Measurements from ENCODE around the gene DIAPH1.

Gene DIAPH1

GRCh38 chr5:141514330-141515133, 104.3 kb downstream of the DIAPH1 start (continued):
- TF ChIP-seq ZNF785 (tag by site-specific recombination; IDR thresholded peaks at IDR 0.05) (no peak), FEZF1 (tag by site-specific recombination; IDR thresholded peaks at IDR 0.05) (peak; percentile 48; the same call in 1 of the 2 replicates), MZF1 (tag by site-specific recombination; IDR thresholded peaks at IDR 0.05; ENCODE audit: borderline replicate concordance) (no peak)

GRCh38 chr5:141513627-141514329, 105.0 kb downstream of the DIAPH1 start:
- ChIA-PET POLR2A (interaction anchor here (1.2 to 2.3 kb wide), 2 partner anchors 37 to 39 kb away, joined by 3 to 7 read pairs; no protein-coding TSS in a partner anchor), CTCF (interaction anchor here (0.6 to 5.8 kb wide), 10 partner anchors 10 to 658 kb away, joined by 3 to 67 read pairs (median 4); partner anchors contain the start of genes PCDHGA11 and PCDHGC5)
- TF ChIP-seq EGR2 (tag by site-specific recombination; IDR thresholded peaks at IDR 0.05; ENCODE audit: low read depth) (peak; percentile 25; the same call in 1 of the 2 replicates), ZNF239 (tag by site-specific recombination; IDR thresholded peaks at IDR 0.05) (no peak), HOXC10 (CRISPR knock-in tag; IDR thresholded peaks at IDR 0.05) (no peak), KLF1 (tag by site-specific recombination; IDR thresholded peaks at IDR 0.05) (peak; percentile 53), ZBTB49 (tag by site-specific recombination; IDR thresholded peaks at IDR 0.05; ENCODE audit: low read depth) (no peak), YY1 (tag by site-specific recombination; IDR thresholded peaks at IDR 0.05) (no peak), MZF1 (tag by site-specific recombination; IDR thresholded peaks at IDR 0.05; ENCODE audit: borderline replicate concordance) (no peak), ZNF133 (tag by site-specific recombination; IDR thresholded peaks at IDR 0.05) (no peak), ZNF707 (tag by site-specific recombination; IDR thresholded peaks at IDR 0.05) (no peak), ZNF341 (tag by site-specific recombination; IDR thresholded peaks at IDR 0.05; ENCODE audit: low read depth) (no peak), ZNF350 (tag by site-specific recombination; IDR thresholded peaks at IDR 0.05) (no peak), SP7 (tag by site-specific recombination; IDR thresholded peaks at IDR 0.05) (peak; percentile 44; the same call in 1 of the 2 replicates), ZNF169 (tag by site-specific recombination; IDR thresholded peaks at IDR 0.05) (no peak), ZBTB21 (tag by site-specific recombination; IDR thresholded peaks at IDR 0.05) (no peak), ZNF24 (tag by site-specific recombination; IDR thresholded peaks at IDR 0.05) (no peak), ZFHX2 (tag by site-specific recombination; conservative IDR thresholded peaks at IDR 0.05) (peak; percentile 31; the same call in 1 of the 2 replicates)
- H3K4me3 ChIP-seq (ENCODE audit: low read depth, low read length) = no peak overlapping the region
- no peaks in the 10 kb centered on the region for H3K9me3 ChIP-seq (ENCODE audit: control insufficient read depth, insufficient read depth, low read depth, low read length)
- no peaks in the 10 kb centered on the region; the same call in 1 of the 2 replicates for H3K4me1 ChIP-seq (ENCODE audit: control insufficient read depth, insufficient read depth, low read length)
- H3K27ac ChIP-seq (ENCODE audit: extremely low read depth, low read depth, low read length) = no peak overlapping the region
- peaks cover 4 to 50% of the 10 kb centered on the region in 2 experiments; a peak in 2 of 3 replicates for H3K36me3 ChIP-seq (ENCODE audit: control insufficient read depth in 2 of 2, insufficient read depth in 1 of 2, low read length in 2 of 2)

GRCh38 chr5:141512911-141513626, 105.7 kb downstream of the DIAPH1 start:
- no peak overlapping the region for H3K27ac ChIP-seq (ENCODE audit: extremely low read depth, low read depth, low read length)
- H3K36me3 ChIP-seq (ENCODE audit: control insufficient read depth in 2 of 2, insufficient read depth in 1 of 2, low read length in 2 of 2) = peaks cover 0 to 45% of the 10 kb centered on the region in 2 experiments; a peak in 1 of 3 replicates
- H3K4me1 ChIP-seq (ENCODE audit: control insufficient read depth, insufficient read depth, low read length) = no peaks in the 10 kb centered on the region; the same call in 1 of the 2 replicates
- ChIA-PET POLR2A (interaction anchor here (1.2 to 2.3 kb wide), 2 partner anchors 37 to 38 kb away, joined by 3 to 7 read pairs; no protein-coding TSS in a partner anchor), CTCF (interaction anchor here (0.5 to 5.8 kb wide), 22 partner anchors 10 to 434 kb away, joined by 3 to 67 read pairs (median 3); partner anchors contain the start of genes PCDHGA11, PCDHGA12, PCDHGA4 and PCDHGC5)
- H3K4me3 ChIP-seq (ENCODE audit: low read depth, low read length) = no peak overlapping the region
- H3K9me3 ChIP-seq (ENCODE audit: control insufficient read depth, insufficient read depth, low read depth, low read length) = no peaks in the 10 kb centered on the region
- TF ChIP-seq ZNF629 (tag by site-specific recombination; IDR thresholded peaks at IDR 0.05) (no peak), ZNF785 (tag by site-specific recombination; IDR thresholded peaks at IDR 0.05) (no peak), ZNF114 (tag by site-specific recombination; IDR thresholded peaks at IDR 0.05) (no peak), ZSCAN23 (tag by site-specific recombination; IDR thresholded peaks at IDR 0.05) (no peak), HIC1 (tag by site-specific recombination; IDR thresholded peaks at IDR 0.05) (no peak), ZNF488 (tag by site-specific recombination; IDR thresholded peaks at IDR 0.05) (no peak), ZNF169 (tag by site-specific recombination; IDR thresholded peaks at IDR 0.05) (no peak), ZNF555 (tag by site-specific recombination; conservative IDR thresholded peaks at IDR 0.05) (no peak), ZNF677 (tag by site-specific recombination; IDR thresholded peaks at IDR 0.05) (no peak), ZNF701 (tag by site-specific recombination; IDR thresholded peaks at IDR 0.05) (no peak)
